Neural progenitor cell (in vitro differentiated cells): ENCODE measurements around the gene CUEDC1. TPM values are rescaled to one million over a fixed set of nuclear protein-coding genes. Genes with fewer than 3 reads are reported as not detected.

Experiments
- DNase-seq: peaks from one replicate; pipeline ENCODE4 v3.0.0-alpha.2; 2016; ENCODE audit warnings: low spot score
- H2AFZ ChIP-seq: fragments of 200-600 bp; sonication (generic); replicated peaks from 2 replicates; pipeline ENCODE4 v1.6.1; 2016; ENCODE audit warnings: antibody characterized with exemption
- H3F3A ChIP-seq: fragments of 200-600 bp; sonication (generic); 2 replicates; pipeline ENCODE4 v1.6.1; 2016; ENCODE audit warnings: antibody characterized with exemption, low read depth
- H3K27ac ChIP-seq: fragments of 200-600 bp; sonication (generic); 2 replicates; pipeline ENCODE4 v1.5.1; 2016; ENCODE audit warnings: mild to moderate bottlenecking
- H3K27me3 ChIP-seq: fragments of 200-600 bp; sonication (generic); 2 replicates; pipeline ENCODE4 v1.6.1; 2016; ENCODE audit warnings: mild to moderate bottlenecking, moderate library complexity
- H3K36me3 ChIP-seq: fragments of 200-600 bp; sonication (generic); 2 replicates; pipeline ENCODE4 v1.5.1; 2016
- H3K4me1 ChIP-seq: fragments of 200-600 bp; sonication (generic); 2 replicates; pipeline ENCODE4 v1.6.1; 2016; ENCODE audit warnings: mixed run types
- H3K4me2 ChIP-seq: fragments of 200-600 bp; sonication (generic); 2 replicates; pipeline ENCODE4 v1.6.1; 2016
- H3K4me3 ChIP-seq: fragments of 200-600 bp; sonication (generic); 2 replicates; pipeline ENCODE4 v1.5.1; 2016
- H3K79me2 ChIP-seq: fragments of 200-600 bp; sonication (generic); 2 replicates; pipeline ENCODE4 v1.6.1; 2016; ENCODE audit warnings: low read depth
- H3K9ac ChIP-seq: fragments of 200-600 bp; sonication (generic); 2 replicates; pipeline ENCODE4 v1.6.1; 2016
- H3K9me3 ChIP-seq: fragments of 200-600 bp; sonication (generic); 2 replicates; pipeline ENCODE4 v1.5.1; 2016; ENCODE audit warnings: low read depth
- H4K20me1 ChIP-seq: fragments of 200-600 bp; sonication (generic); 2 replicates; pipeline ENCODE4 v1.6.1; 2016; ENCODE audit warnings: low read depth
- H3K27ac Mint-ChIP-seq: 3 replicates; pipeline ENCODE4 v1.8.0; 2021; ENCODE audit warnings: mixed read lengths
- H3K27me3 Mint-ChIP-seq: 2 replicates; pipeline ENCODE4 v1.8.0; 2022; ENCODE audit warnings: low read depth, mild to moderate bottlenecking, inconsistent platforms, moderate library complexity, mixed read lengths; ENCODE audit not compliant: insufficient read depth
- H3K36me3 Mint-ChIP-seq: 3 replicates; pipeline ENCODE4 v1.8.0; 2021; ENCODE audit warnings: mixed read lengths
- H3K4me1 Mint-ChIP-seq: 3 replicates; pipeline ENCODE4 v1.8.0; 2021; ENCODE audit warnings: mixed read lengths
- H3K4me3 Mint-ChIP-seq: 3 replicates; pipeline ENCODE4 v1.8.0; 2021; ENCODE audit warnings: mild to moderate bottlenecking, moderate library complexity, mixed read lengths
- H3K9me3 Mint-ChIP-seq: 3 replicates; pipeline ENCODE4 v1.8.0; 2020; ENCODE audit warnings: mixed read lengths
- EZH2 ChIP-seq: fragments of 200-600 bp; sonication (generic); IDR thresholded peaks from 2 replicates; pipeline ENCODE4 v1.6.1; 2017; ENCODE audit warnings: antibody characterized with exemption, mild to moderate bottlenecking, moderate library complexity
- EZH2phosphoT487 ChIP-seq: fragments of 200-600 bp; sonication (generic); IDR thresholded peaks from 2 replicates; pipeline ENCODE4 v1.6.1; 2017; ENCODE audit warnings: antibody characterized with exemption
- total RNA-seq: library from RNA; depleted of rRNA; stranded (reverse); fragments of >200 nt; gene quantifications from 2 replicates; pipeline ENCODE4 v1.2.3, GENCODE V29; 2015; ENCODE audit warnings: low replicate concordance
- TF ChIP-seq, protein P1 (sequence below): fragments of 200-600 bp; sonication (generic); IDR thresholded peaks from 2 replicates; pipeline ENCODE4 v1.5.1; 2017; ENCODE audit warnings: antibody characterized with exemption, mild to moderate bottlenecking

CUEDC1 gene
- total RNA-seq, 1 donor from 2014 or later, result 8.8 TPM

DNA sequence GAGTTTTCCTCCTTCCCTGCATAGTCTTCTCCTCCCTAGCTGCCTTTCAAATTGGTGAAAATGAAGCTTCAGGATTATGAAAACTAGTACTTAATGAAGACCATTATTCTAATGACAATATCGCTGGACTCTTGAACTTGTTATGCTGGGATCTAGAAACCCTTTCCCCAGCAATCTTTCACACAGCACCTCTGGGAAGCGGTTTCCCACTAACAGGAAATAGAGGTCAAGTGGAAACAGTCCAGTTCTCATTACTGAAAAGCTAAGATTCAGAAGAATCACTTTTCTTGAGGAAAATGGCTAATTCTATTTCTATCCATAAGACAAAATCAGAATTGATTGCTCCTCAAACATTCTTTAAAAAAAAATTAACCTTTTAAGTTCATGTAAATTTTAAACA lies 34.8 kb upstream of the CUEDC1 start:
- Histone ChIP-seq H3K36me3 (no peaks in the 10 kb centered on the region), H3K4me3 (no peak overlapping the region), H3K4me2 (no peak overlapping the region), H3K9ac (no peak overlapping the region), H3F3A (peaks cover 88% of the 10 kb centered on the region), H2AFZ (no peak overlapping the region), H3K27me3 (no peaks in the 10 kb centered on the region), H3K79me2 (peaks cover 27% of the 10 kb centered on the region), H4K20me1 (peaks cover 44% of the 10 kb centered on the region), H3K9me3 (no peaks in the 10 kb centered on the region), H3K4me1 (peaks cover 62% of the 10 kb centered on the region), H3K27ac (no peak overlapping the region)
- H3K4me3 Mint-ChIP-seq, result peak overlapping the region; percentile 94
- DNase-seq, result no peak
- H3K36me3 Mint-ChIP-seq, result peaks cover 3% of the 10 kb centered on the region
- peaks cover 77% of the 10 kb centered on the region for H3K4me1 Mint-ChIP-seq
- TF ChIP-seq EZH2phosphoT487 (no peak), EZH2 (no peak)
- TF ChIP-seq, protein P1, sequence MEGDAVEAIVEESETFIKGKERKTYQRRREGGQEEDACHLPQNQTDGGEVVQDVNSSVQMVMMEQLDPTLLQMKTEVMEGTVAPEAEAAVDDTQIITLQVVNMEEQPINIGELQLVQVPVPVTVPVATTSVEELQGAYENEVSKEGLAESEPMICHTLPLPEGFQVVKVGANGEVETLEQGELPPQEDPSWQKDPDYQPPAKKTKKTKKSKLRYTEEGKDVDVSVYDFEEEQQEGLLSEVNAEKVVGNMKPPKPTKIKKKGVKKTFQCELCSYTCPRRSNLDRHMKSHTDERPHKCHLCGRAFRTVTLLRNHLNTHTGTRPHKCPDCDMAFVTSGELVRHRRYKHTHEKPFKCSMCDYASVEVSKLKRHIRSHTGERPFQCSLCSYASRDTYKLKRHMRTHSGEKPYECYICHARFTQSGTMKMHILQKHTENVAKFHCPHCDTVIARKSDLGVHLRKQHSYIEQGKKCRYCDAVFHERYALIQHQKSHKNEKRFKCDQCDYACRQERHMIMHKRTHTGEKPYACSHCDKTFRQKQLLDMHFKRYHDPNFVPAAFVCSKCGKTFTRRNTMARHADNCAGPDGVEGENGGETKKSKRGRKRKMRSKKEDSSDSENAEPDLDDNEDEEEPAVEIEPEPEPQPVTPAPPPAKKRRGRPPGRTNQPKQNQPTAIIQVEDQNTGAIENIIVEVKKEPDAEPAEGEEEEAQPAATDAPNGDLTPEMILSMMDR, result no peak
- H3K27me3 Mint-ChIP-seq, result peaks cover 2% of the 10 kb centered on the region
- H3K27ac Mint-ChIP-seq, result no peak overlapping the region
- H3K9me3 Mint-ChIP-seq, result no peaks in the 10 kb centered on the region

DNA sequence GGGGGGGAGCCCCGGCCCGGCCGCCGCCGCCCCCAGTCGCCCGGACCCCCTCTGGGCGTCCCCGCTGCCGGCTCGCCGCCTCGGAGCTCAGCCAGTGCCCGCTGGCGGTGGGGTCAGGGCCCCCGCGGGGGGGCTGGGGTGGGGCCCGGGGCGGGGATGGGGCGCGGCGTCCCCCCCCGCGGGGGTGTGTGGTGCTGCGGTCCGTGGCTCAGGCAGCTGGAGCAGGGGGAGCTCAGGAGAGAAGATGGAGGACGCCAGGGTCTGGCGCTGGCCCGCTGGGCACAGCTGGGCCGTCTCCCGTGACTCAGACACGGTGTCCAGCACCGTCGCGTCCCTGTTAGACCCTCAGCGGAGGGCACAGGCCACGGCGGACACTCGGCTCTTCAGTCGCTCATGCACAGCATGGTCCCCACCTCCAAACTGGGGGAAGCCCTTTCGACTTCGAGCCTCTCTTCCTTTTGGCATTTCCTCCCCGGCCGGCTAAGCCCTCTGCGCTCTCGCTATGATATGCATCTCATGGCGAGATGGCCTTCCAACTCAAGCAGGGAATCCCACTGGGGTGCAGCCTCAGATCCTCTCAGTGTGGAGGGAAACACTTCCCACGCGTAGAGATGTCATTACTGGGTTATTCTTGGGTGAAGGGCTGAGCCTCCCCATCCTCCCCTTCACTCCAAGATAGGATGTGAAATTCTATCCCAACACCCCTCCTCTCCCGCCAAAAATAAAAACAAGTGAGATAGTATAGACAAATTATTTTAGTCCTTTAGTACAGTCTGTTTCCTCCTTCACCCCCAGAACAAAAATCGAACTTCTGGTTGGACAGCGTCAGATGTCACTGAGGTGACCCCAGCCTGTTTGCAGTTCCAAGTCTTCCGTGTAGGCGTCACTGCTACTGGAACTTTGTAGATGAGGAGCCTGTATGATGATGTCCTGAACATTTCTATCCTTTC lies 33.4 kb upstream of the CUEDC1 start:
- H3K4me2 ChIP-seq, result peak overlapping the region; percentile 94
- DNase-seq, result peak; percentile 34
- H3K27ac ChIP-seq, result peak overlapping the region; percentile 98
- no peaks in the 10 kb centered on the region for H3K9me3 ChIP-seq
- H3K27me3 ChIP-seq, result no peaks in the 10 kb centered on the region
- Mint-ChIP-seq H3K27me3 (peaks cover 2% of the 10 kb centered on the region), H3K36me3 (peaks cover 5% of the 10 kb centered on the region), H3K4me3 (peak overlapping the region; percentile 94), H3K4me1 (peaks cover 77% of the 10 kb centered on the region), H3K9me3 (no peaks in the 10 kb centered on the region), H3K27ac (peak overlapping the region; percentile 99)
- H3K9ac ChIP-seq, result peak overlapping the region; percentile 47
- H2AFZ ChIP-seq, result peak overlapping the region; percentile 26
- H3K36me3 ChIP-seq, result no peaks in the 10 kb centered on the region
- peaks cover 62% of the 10 kb centered on the region for H3K4me1 ChIP-seq
- peak overlapping the region; percentile 69 for H3K4me3 ChIP-seq
- peaks cover 42% of the 10 kb centered on the region for H3K79me2 ChIP-seq
- peaks cover 84% of the 10 kb centered on the region for H3F3A ChIP-seq
- H4K20me1 ChIP-seq, result peaks cover 44% of the 10 kb centered on the region
- no peak for TF ChIP-seq EZH2phosphoT487
- TF ChIP-seq, protein P1, result no peak
- TF ChIP-seq EZH2, result no peak

DNA sequence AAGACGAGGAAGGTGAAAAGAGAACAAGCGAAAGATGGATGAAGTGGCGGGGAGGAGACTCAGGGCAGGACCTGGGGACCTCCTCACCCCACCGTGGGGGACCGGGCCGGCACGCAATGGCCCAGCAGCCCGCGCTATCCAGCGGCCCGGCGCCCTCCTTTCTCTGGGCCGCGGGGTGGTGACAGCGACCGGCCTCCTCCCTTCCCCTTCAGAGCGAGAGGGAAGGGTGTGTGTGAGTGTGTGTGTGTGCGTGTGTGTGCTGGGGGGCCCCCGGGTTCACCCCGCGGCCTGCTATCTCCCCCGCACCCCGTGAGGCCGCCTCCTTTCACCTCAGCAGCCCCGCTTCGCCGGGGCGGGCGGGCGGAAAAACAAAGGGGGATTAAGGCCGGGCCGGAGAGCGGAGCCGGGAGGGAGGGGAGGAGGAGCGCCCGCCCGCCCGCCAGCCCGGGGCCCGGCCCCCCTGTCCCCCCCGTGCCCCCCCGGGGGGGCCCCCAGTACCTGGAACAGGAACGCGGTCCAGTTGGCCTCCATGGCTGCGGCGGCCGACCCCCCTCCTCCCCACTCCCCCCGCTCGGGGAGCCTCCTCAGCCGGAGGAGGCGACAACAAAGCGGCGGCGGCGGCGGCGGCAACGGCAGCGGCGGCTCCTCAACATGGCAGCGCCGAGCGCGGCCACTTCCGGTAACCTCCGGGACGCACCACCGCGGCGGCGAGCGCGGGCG lies 32.5 kb upstream of the CUEDC1 start, which contains the start of gene VEZF1:
Gene VEZF1, minus strand, starts transcription at position 674 of the 720 bp plus-strand sequence. Its CDS starts 143 bp downstream, at position 531.
- Histone ChIP-seq H3K4me1 (peaks cover 60% of the 10 kb centered on the region), H3K27ac (peak within 1 kb of the TSS; percentile 98), H4K20me1 (peaks cover 44% of the 10 kb centered on the region), H3K79me2 (peaks cover 50% of the 10 kb centered on the region), H3K9me3 (no peaks in the 10 kb centered on the region), H3K4me2 (peak within 1 kb of the TSS; percentile 94), H2AFZ (peak within 1 kb of the TSS; percentile 26), H3K9ac (peak within 1 kb of the TSS; percentile 91), H3K4me3 (peak within 1 kb of the TSS; percentile 69), H3F3A (peaks cover 79% of the 10 kb centered on the region), H3K36me3 (no peaks in the 10 kb centered on the region), H3K27me3 (no peaks in the 10 kb centered on the region)
- Mint-ChIP-seq H3K9me3 (no peaks in the 10 kb centered on the region), H3K36me3 (peaks cover 7% of the 10 kb centered on the region), H3K27ac (peak within 1 kb of the TSS; percentile 99), H3K4me1 (peaks cover 78% of the 10 kb centered on the region), H3K27me3 (peaks cover 2% of the 10 kb centered on the region), H3K4me3 (peak within 1 kb of the TSS; percentile 98)
- no peak for TF ChIP-seq EZH2
- TF ChIP-seq, protein P1, result no peak
- no peak for TF ChIP-seq EZH2phosphoT487
- peak; percentile 95 for DNase-seq
